SHP77 (cell line): ENCODE data around the gene CYTH3.

Source experiments
- DNase-seq, 2 experiments: peaks; one replicate each; lab custom pipeline; 2025; lab: John Stamatoyannopoulos, UW

CYTH3 gene

DNA sequence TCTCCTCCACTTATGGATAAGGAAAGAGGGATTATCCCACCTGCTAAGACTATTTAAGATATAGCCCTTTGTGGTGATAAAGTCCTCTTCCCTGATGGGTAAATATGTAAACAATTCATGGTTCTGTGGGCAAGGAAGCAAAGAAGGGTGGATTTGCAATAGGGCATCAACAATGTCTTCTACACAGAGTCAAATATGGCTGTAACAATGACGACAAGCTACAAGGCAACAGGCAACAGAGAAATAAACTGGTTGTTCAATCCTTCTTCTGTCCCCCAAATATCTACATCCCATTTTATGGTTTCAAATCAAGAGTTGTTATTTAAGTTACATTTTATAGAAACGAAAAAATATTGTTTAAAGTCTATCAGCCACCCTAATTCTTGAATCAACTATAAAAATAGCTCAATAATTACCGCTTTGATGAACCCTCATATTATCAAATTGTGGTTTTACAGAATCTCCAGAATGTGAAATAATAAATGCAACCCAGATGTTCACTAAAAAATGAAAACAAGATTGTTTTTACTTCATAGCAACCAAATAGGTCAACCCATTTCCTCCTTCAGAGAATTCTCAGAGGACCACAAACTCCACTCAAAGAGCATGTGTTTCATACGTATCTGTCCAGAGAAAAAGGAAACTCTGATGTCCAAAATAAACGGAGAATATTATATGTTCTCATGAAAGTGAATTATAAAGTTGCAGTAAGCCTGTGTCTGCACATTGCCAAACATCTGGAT, 13.8 kb downstream of the CYTH3 start:
- DNase-seq: no peak

- DNase-seq: no peak
Observed at GRCh38 chr7:6257675-6258074, 14.7 kb downstream of the CYTH3 start.

DNA sequence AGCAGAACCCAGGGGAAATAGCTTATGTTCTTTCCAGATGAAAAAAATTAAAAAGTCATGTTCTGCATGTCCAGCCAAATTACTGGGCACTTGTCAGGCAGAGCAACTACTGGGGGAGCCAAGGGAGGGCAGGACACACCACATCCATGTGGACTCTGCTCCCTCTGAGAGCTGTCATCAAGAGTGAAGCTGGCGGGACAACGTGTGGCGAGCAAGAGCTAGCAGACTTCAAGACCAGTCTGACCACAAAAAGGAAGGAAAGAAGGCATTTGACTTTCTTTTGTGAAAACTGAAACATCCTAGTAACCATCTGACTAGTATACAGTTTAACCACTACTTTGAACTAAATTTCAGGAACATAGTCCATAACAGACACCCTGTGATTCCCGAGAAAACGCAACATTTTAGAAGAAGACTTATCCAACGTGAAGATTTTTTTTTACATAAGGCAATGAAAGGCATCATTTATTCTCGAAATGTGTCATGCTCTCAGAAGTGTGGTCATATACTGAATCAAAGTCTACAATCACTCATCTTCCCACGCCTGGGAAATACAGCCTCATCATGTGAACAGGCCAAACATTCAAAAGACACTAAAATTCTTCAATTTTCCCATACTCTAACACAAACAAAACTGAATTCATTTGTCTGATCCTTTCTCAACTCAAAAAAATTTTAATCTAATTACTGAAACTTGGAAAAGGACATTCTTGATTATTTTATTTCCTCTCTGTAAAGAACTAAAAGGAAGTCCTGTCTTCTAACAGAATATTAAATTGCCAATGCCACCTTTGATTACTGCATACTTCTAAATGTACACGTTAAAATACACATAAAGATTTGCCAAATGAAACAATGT, 15.5 kb downstream of the CYTH3 start:
- no peak for DNase-seq

GRCh38 chr7:6256109-6256483, 16.3 kb downstream of the CYTH3 start:
- no peak for DNase-seq

GRCh38 chr7:6254866-6255265, 17.6 kb downstream of the CYTH3 start:
- DNase-seq: no peak

- DNase-seq: no peak
Observed at GRCh38 chr7:6252748-6253147, 19.7 kb downstream of the CYTH3 start.

DNA sequence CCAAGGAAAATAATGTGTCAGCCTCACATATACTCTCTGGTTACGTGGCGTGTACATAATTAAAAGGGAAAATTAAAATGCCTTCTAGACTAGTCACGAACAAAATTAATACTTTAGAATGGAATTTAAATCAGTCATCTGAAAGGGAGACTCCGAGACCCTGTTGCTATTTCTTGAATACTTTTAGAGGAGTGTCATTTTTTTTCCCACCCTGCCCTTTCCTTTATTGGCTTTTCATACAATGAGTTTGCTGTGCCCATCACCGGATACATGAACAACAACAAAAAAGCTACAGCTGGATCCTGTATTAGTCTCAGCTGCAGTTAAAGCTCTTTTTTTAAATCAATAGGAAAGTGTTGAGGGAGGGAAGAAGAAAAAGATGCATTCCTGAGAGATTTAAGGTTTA, 20.1 kb downstream of the CYTH3 start:
- no peak for DNase-seq

GRCh38 chr7:6251653-6252052, 20.8 kb downstream of the CYTH3 start:
- no peak for DNase-seq

DNA sequence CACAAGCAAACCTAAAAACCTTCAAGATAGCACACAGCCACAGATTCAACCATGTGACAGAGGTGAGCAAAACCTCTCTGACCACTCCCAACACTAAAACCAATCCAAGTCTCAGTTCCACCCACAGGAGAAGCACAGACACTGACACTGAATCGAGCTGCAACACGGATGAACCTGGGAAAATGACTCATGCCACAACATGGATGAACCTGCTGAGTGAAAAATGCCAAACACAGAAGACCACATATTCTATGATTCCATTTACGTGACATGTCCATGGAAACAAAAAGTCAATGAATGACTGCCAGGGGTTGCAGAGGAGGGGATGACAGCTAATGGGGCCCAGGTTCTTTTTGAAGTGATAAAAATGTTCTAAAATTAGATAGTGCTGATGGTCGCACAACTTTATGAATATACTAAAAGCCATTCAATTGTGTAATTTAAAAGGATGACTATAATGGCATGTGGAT, 22.0 kb downstream of the CYTH3 start:
- DNase-seq: no peak

DNA sequence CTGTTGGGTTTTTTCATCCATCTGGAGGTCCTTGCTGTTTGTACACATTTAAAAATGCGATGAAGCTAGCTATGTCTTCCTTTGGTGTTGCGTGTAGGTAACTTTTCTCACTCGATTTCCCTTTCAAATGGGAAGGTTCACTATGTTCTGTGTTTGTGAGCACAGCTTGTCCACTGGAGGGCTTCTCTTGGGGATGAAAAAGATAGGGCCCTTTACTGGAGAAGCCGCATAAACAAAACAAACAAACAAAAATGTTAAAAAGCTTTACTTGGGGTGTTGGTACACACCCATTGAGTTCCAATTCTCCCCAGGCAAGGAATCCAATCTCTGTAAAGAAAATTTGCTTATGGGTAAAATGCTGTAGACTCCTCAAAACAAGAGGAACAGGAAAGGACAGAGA, 23.4 kb downstream of the CYTH3 start:
- DNase-seq: no peak

DNA sequence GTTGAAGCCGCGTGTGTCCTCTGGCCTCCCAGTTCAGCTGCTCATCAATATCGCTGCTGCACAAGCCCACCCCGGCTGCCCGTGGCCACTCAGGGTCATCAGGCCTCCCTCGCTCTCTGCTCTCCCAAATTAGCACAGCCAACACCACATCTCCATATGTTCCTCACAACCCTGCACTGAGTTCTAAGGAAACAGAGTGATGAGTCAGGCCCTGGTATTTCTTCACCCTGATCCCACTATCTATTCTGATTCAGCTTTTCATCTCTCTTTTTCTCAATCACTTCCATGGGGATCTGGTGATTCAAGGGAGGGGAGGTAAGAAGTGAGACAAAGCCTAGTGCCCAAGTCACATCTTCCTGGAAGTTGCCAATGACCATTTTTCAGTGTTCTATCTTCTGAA, 23.8 kb downstream of the CYTH3 start:
- no peak for DNase-seq

DNA sequence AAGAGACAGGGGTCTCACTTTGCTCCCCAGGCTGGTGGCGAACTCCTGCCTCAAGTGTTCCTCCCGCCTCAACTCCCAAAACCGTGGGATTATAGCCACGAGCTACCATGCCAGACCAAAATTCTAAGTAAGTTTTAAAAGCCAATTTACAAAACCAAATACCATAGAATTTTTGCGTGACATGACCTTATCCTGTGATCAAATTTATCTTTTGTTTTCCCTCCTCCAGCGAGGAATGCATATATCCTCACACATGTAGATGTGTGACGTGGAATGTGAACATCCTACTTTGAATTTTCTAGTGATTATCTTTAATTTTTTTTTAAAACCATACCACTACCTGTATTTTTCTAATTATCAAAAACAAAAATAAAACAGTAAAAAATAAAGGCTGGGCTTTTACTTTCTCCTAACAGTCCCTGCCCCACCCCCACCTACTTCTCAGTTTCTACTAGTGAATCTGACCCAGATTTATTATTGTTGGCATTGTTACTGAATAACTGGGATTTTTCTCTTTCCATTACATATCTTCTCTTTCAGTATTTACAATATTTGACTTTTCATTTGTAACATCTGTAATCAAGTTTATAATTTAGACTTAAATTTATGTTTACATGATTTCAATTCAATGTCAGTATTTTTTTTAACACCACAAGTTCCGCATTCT, 26.0 kb downstream of the CYTH3 start:
- no peak for DNase-seq

DNA sequence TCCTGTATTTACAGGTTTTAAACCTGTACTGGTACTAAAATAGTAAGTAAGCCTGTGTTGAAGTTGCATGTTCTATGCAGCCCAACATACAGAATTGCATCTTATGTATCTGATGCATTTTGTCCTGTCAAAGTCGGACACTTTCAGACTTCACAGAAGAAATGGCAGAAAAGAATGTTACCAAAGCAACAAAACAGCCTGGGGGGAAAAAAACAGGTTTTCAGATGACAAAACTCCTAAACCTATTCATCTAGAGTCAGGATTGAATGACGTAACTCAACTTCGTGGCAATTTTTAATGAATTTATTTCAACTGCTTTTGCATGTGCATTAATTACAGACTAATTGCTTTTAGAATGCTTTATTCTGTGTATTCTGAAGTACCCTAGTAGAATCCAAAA, 28.4 kb downstream of the CYTH3 start:
- no peak for DNase-seq

- no peak for DNase-seq
Observed at GRCh38 chr7:6243168-6243567, 29.3 kb downstream of the CYTH3 start.

DNA sequence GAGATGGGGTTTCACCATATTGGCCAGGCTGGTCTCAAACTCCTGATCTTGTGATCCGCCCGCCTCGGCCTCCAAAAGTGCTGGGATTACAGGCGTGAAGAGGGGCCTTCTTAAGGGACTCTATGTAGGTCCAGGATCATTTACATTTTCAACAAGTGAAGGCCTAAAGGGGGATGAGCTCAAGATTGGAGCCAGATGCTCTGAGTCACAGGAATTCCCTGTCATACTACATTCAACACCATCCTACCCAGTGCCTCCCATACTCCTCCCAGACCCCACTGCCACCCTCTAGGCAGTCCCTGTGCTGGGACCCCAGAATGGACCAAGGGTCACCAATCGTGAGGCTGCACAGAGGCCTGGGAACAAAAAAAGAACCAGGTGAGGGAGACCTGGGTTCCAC, 29.9 kb downstream of the CYTH3 start:
- no peak for DNase-seq

- DNase-seq: no peak
Observed at GRCh38 chr7:6241607-6241973, 30.8 kb downstream of the CYTH3 start.

DNA sequence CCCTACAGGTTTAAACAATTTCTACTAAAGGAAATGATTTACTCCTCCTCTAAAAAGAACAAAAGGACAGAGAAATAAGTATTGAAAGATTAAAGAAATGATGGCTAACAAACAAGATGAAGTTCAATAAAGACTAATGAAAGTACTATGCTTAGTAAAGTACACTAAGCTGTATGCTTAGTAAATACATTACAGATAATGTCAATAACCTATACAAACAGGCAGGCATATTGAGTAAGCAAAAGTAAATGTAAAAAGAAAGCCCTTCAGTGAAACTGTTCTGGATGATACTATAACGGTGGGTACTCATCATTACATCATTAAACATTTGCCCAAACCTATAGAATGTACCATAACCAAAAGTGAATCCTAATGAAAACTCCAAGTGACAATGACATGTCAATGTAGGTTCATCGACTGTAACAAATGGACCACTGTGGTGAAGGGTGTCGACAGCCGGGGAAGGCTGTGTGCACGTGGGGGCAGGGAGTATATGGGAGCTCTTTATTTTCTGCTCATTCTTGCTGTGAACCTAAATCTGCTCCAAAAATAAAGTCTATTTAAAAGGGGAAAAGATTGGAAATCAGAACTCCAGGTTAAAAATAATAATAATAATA, 34.0 kb downstream of the CYTH3 start:
- peak in 1 of 2 experiments; percentile 16 for DNase-seq

GRCh38 chr7:6237730-6238129, 34.7 kb downstream of the CYTH3 start:
- no peak for DNase-seq

GRCh38 chr7:6237011-6237410, 35.4 kb downstream of the CYTH3 start:
- DNase-seq: no peak

- DNase-seq: no peak
Observed at GRCh38 chr7:6235029-6235871, 37.2 kb downstream of the CYTH3 start.

GRCh38 chr7:6234384-6234783, 38.0 kb downstream of the CYTH3 start:
- DNase-seq: no peak

- DNase-seq: no peak
Observed at GRCh38 chr7:6232534-6232933, 39.9 kb downstream of the CYTH3 start.
